ENCODE results near the gene KIF5B. TPM values are rescaled to one million over a fixed set of nuclear protein-coding genes. Genes with fewer than 3 reads are reported as not detected.

The KIF5B gene
- total RNA-seq, 1 experiment from 2014 or later: 70.5 TPM

DNA sequence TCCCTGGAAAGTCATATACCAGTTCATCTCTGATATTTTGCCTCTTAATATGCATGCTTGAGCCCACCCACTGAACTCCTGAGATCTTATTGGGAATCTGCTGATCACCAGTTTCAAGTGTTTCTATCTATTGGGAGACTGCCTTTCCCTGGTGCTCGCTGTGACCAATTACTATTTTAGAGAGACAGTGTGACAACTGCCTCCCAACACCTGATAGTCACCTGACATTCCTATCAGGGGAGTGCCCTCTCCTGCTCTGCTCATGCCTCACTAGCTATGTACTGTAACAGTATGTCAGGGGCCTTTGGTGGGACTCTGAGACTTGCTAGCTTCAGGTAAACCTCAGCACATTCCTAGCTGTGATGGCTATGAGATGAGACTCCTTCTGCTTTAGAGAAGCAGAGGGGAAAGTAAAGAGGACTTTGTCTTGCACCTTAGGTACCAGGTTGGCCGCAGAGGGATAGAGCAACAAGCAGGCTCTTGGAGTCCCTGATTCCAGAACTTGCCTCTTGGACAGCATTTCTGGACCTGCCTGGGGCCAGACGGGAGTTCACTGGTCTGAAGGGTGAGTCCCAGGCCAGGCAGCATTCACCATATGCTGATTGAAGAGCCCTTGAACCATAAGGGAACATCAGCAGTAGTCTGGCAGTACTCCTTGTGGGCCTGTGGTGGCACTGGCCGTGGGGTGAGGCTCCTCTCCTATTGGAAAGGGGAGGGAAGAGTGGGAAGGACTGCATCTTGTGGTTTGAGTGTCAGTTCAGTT lies 93.2 kb downstream of the KIF5B start:
- Histone ChIP-seq H3K4me1 (ENCODE audit: insufficient read depth, low read length) (no peaks in the 10 kb centered on the region; the same call in 1 of the 2 replicates), H3K23me2 (ENCODE audit: insufficient read length, low read depth, low read length, poor library complexity, severe bottlenecking) (no peaks in the 10 kb centered on the region), H3K27me3 (ENCODE audit: insufficient read depth, low read length) (no peaks in the 10 kb centered on the region), H3T11ph (ENCODE audit: low read length) (no peak overlapping the region), H3K27ac (ENCODE audit: insufficient read length, low read depth, low read length) (no peak overlapping the region), H3K79me2 (ENCODE audit: insufficient read depth, low read length) (no peaks in the 10 kb centered on the region), H2BK20ac (ENCODE audit: low read depth, low read length, poor library complexity, severe bottlenecking) (no peak overlapping the region), H3K9ac (ENCODE audit: extremely low read depth, insufficient read length, low read length) (no peak overlapping the region), H3K23ac (ENCODE audit: insufficient read length, low read depth, low read length) (no peak overlapping the region), H3K4ac (ENCODE audit: low read depth, low read length) (no peak overlapping the region), H2BK120ac (ENCODE audit: low read depth, low read length, poor library complexity, severe bottlenecking) (no peak overlapping the region), H4K5ac (ENCODE audit: insufficient read length, low read depth, low read length) (no peak overlapping the region), H3K56ac (ENCODE audit: insufficient read length, low read depth, low read length) (no peak overlapping the region), H3K18ac (ENCODE audit: insufficient read length, low read depth, low read length) (no peak overlapping the region), H3K4me2 (ENCODE audit: insufficient read depth, insufficient read length, low read length) (no peak overlapping the region), H2BK12ac (ENCODE audit: insufficient read length, low read depth, low read length) (no peak overlapping the region), H2BK5ac (ENCODE audit: insufficient read length, low read length) (no peak overlapping the region), H4K8ac (replicated peaks; ENCODE audit: insufficient read length, low read depth, low read length) (no peak overlapping the region), H4K91ac (ENCODE audit: insufficient read length, low read depth, low read length) (no peak overlapping the region), H3K14ac (ENCODE audit: insufficient read depth, low read length) (no peak overlapping the region; the same call in 1 of the 2 replicates), H3K9me3 (ENCODE audit: control insufficient read depth, low read depth, low read length) (no peaks in the 10 kb centered on the region), H2BK15ac (ENCODE audit: low read depth, low read length) (no peak overlapping the region), H2AFZ (ENCODE audit: low read length) (no peak overlapping the region), H3K79me1 (ENCODE audit: insufficient read depth, low read depth, low read length, poor library complexity, severe bottlenecking) (no peaks in the 10 kb centered on the region), H4K20me1 (ENCODE audit: control insufficient read depth, insufficient read depth, insufficient read length) (no peaks in the 10 kb centered on the region), H2AK5ac (ENCODE audit: insufficient read length, low read length) (no peak overlapping the region)
- Mint-ChIP-seq H3K9me3 (no peaks in the 10 kb centered on the region), H3K4me3 (no peak overlapping the region), H3K27ac (peak overlapping the region in 2 of 3 experiments; percentile 17 to 44; a peak in 2 of 7 replicates), H3K36me3 (ENCODE audit: insufficient read depth in 1 of 3, low read depth in 3 of 3) (no peaks in the 10 kb centered on the region; a peak in 2 of 7 replicates), H3K27me3 (ENCODE audit: low read depth) (no peaks in the 10 kb centered on the region), H3K4me1 (peaks cover 0 to 2% of the 10 kb centered on the region in 2 experiments; a peak in 2 of 4 replicates)
- no peak for DNase-seq
- TF ChIP-seq, protein P1, sequence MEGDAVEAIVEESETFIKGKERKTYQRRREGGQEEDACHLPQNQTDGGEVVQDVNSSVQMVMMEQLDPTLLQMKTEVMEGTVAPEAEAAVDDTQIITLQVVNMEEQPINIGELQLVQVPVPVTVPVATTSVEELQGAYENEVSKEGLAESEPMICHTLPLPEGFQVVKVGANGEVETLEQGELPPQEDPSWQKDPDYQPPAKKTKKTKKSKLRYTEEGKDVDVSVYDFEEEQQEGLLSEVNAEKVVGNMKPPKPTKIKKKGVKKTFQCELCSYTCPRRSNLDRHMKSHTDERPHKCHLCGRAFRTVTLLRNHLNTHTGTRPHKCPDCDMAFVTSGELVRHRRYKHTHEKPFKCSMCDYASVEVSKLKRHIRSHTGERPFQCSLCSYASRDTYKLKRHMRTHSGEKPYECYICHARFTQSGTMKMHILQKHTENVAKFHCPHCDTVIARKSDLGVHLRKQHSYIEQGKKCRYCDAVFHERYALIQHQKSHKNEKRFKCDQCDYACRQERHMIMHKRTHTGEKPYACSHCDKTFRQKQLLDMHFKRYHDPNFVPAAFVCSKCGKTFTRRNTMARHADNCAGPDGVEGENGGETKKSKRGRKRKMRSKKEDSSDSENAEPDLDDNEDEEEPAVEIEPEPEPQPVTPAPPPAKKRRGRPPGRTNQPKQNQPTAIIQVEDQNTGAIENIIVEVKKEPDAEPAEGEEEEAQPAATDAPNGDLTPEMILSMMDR (conservative IDR thresholded peaks at IDR 0.05): no peak
- no CpG with 5 or more reads among the region's 4 CpGs for WGBS (ENCODE audit: extremely low coverage, insufficient read length, low lambda C conversion rate)

Measured in H9 (cell line).